Upper lobe of left lung (tissue), 6 donors: ENCODE data around the gene PTPRN2. TPM values are rescaled to one million over a fixed set of nuclear protein-coding genes. Genes with fewer than 3 reads are reported as not detected.

Source experiments
- ATAC-seq, 2 donors: fragments of 200-7000 bp; cut with Tn5 transposase; one replicate each; pipeline ENCODE4 v1.9.1; 2022; ENCODE audit warnings: mild to moderate bottlenecking in 2 of 2, moderate library complexity in 2 of 2; ENCODE audit not compliant: low FRiP score in 2 of 2
- DNase-seq, 2 donors: peaks; one replicate each; pipeline ENCODE4 v3.0.0-alpha.2; 2019 to 2020
- H3K27ac ChIP-seq, 4 donors: fragments of 200-600 bp; sonication (generic); one replicate each; pipeline ENCODE4 v1.5.1; 2016 to 2019
- H3K27me3 ChIP-seq, 4 donors: fragments of 200-600 bp; sonication (generic); one replicate each; pipeline ENCODE4 v1.5.1; 2017 to 2019
- H3K36me3 ChIP-seq, 4 donors: fragments of 200-600 bp; sonication (generic); one replicate each; pipeline ENCODE4 v1.5.1; 2016 to 2019
- H3K4me1 ChIP-seq, 4 donors: fragments of 200-600 bp; sonication (generic); one replicate each; pipeline ENCODE4 v1.5.1; 2018 to 2019
- H3K4me3 ChIP-seq, 4 donors: fragments of 200-600 bp; sonication (generic); one replicate each; pipeline ENCODE4 v1.5.1; 2017 to 2019; ENCODE audit warnings: mild to moderate bottlenecking in 2 of 4, moderate library complexity in 1 of 4
- H3K9me3 ChIP-seq, 4 donors: fragments of 200-600 bp; sonication (generic); one replicate each; pipeline ENCODE4 v1.5.1; 2018 to 2019
- CTCF ChIP-seq, 6 experiments: fragments of 450-650 bp in 4 of 6; fragments of 200-600 bp in 2 of 6; sonication (generic) in 2 of 6; IDR thresholded peaks; one replicate each; pipeline ENCODE4 v1.5.1; 2016 to 2019; ENCODE audit warnings: antibody characterized with exemption in 6 of 6
- EP300 ChIP-seq, 4 donors: sonication (generic); formaldehyde crosslinking; IDR thresholded peaks; one replicate each; pipeline ENCODE4 v1.5.1; 2017; ENCODE audit warnings: antibody characterized with exemption in 4 of 4, control low read depth in 2 of 4
- POLR2A ChIP-seq, 4 donors: fragments of 450-650 bp; IDR thresholded peaks; one replicate each; pipeline ENCODE4 v1.5.1; 2016 to 2017; ENCODE audit warnings: antibody characterized with exemption in 4 of 4, mild to moderate bottlenecking in 2 of 4
- POLR2AphosphoS5 ChIP-seq, 2 donors: sonication (generic); formaldehyde crosslinking; IDR thresholded peaks; one replicate each; pipeline ENCODE4 v1.5.1; 2017; ENCODE audit warnings: antibody characterized with exemption in 2 of 2
- WGBS, 2 donors: methylation state at CpG; one replicate each; pipeline ENCODE4 v1.1.5; 2017 to 2018; 5-methylcytosine and 5-hydroxymethylcytosine counted together
- total RNA-seq, 6 donors: library from RNA; depleted of rRNA in 4 of 6; stranded (reverse); fragments of >200 nt in 4 of 6; gene quantifications; one replicate each; pipeline versions ENCODE4 v1.1.0 to v1.2.1, GENCODE V29; 2016 to 2021
- donor health status: DM: no; HTN: no; CAD: no; lungs with moderate emphysema.
- donor health status: DM: no; HTN: yes; CAD: no; lungs with severe emphysema.

The PTPRN2 gene
- total RNA-seq, 6 donors from 2014 or later = 3.3 to 7.9 (median 5.2) TPM

DNA sequence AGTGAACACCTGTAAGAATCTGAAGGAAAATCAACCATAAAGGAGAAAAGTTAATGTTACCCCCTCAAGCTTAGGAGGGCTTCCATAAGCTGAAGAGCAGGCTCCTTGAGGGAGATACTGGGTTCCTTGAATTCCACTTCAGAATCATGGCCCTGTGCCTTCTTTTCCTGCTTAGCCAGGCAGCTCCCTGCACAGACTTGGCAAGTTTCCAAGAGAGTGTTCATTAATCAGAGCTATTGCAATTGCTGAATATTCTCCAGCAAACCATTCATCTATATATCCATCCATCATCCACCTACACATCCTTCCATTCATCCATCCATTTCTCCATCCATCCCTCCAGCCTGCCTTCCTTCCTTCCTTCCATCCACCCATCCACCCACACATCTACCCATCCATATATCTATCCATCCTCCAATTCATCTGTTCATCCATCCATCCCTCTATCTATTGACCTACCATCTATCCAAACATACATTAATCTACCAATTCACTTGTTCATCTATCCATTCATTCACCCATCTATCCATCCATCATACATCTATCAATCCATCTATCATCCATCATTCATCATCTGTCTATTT, 574.4 kb downstream of the PTPRN2 start:
- no peak for TF ChIP-seq POLR2AphosphoS5 (IDR thresholded peaks at IDR 0.05)
- no peak for TF ChIP-seq CTCF (IDR thresholded peaks at IDR 0.05)
- TF ChIP-seq POLR2A (IDR thresholded peaks at IDR 0.05) = no peak
- no peak for TF ChIP-seq EP300 (IDR thresholded peaks at IDR 0.05)
- ATAC-seq (no peak), DNase-seq (no peak)
- Histone ChIP-seq H3K36me3 (no peaks in the 10 kb centered on the region), H3K9me3 (no peaks in the 10 kb centered on the region), H3K27ac (no peak overlapping the region), H3K4me3 (no peak overlapping the region), H3K4me1 (peaks cover 0 to 10% (median 7%) of the 10 kb centered on the region in 4 donors), H3K27me3 (no peaks in the 10 kb centered on the region)

DNA sequence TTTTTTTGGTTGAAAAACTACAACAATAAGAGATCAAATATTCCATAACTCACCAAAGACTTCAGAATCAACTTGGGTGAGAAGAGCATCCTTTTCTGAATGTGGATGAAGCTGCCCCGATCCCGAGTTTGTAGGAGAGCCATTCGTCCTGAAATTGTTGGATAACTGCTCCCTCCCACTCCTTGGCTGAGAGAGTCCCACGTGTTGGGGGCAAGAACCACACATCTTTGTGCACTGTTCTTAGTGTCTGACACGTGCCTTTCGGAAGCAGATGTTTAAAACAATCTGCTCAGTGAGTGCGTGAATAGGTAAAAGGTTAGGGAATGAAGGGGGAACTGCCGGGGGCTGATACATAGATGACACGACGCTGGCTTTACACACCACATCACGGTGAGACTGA, 575.7 kb downstream of the PTPRN2 start:
- Histone ChIP-seq H3K4me3 (no peak overlapping the region), H3K4me1 (peaks cover 0 to 10% (median 7%) of the 10 kb centered on the region in 4 donors), H3K27me3 (no peaks in the 10 kb centered on the region), H3K36me3 (no peaks in the 10 kb centered on the region), H3K27ac (no peak overlapping the region), H3K9me3 (no peaks in the 10 kb centered on the region)
- TF ChIP-seq POLR2A (IDR thresholded peaks at IDR 0.05) (no peak), POLR2AphosphoS5 (IDR thresholded peaks at IDR 0.05) (no peak), EP300 (IDR thresholded peaks at IDR 0.05) (no peak), CTCF (IDR thresholded peaks at IDR 0.05) (no peak)
- DNase-seq (no peak), ATAC-seq (no peak)
- 74 to 79% methylated on average over 11 of the region's 11 CpGs for WGBS, 2 donors

- peaks cover 0 to 8% (median 6%) of the 10 kb centered on the region in 4 donors for H3K4me1 ChIP-seq
- ATAC-seq = no peak
- no peaks in the 10 kb centered on the region for H3K27me3 ChIP-seq
- TF ChIP-seq EP300 (IDR thresholded peaks at IDR 0.05) = no peak
- TF ChIP-seq POLR2AphosphoS5 (IDR thresholded peaks at IDR 0.05) = no peak
- no peak for TF ChIP-seq CTCF (IDR thresholded peaks at IDR 0.05)
- TF ChIP-seq POLR2A (IDR thresholded peaks at IDR 0.05) = no peak
- no peaks in the 10 kb centered on the region for H3K36me3 ChIP-seq
- no peak overlapping the region for H3K4me3 ChIP-seq
- no peak overlapping the region for H3K27ac ChIP-seq
- no peaks in the 10 kb centered on the region for H3K9me3 ChIP-seq
- no peak for DNase-seq
- 58 to 63% methylated on average over 11 of the region's 11 CpGs for WGBS, 2 donors
Observed at GRCh38 chr7:158010961-158011693, 576.5 kb downstream of the PTPRN2 start.

DNA sequence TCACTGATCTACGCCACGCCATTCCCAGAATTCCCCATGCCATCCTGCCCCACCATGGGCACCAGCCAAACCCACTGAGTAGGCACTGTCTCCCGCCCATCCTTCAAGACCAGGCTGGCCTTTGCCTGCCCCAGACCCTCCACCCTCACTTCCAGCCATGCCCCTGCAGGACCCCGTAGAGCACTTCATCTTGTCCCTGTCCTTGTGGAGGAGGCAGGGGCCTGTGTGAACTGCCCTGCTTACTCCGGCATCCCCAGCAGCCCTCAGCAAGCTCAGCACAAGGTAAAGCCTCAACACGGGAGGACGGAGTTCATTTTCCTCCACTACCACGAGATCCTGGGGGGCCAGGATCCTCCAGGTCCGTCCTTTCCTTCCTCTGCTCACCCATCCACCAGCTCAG, 577.7 kb downstream of the PTPRN2 start:
- no peaks in the 10 kb centered on the region for H3K4me1 ChIP-seq
- H3K36me3 ChIP-seq = no peaks in the 10 kb centered on the region
- TF ChIP-seq CTCF (IDR thresholded peaks at IDR 0.05) (no peak), POLR2A (IDR thresholded peaks at IDR 0.05) (no peak), POLR2AphosphoS5 (IDR thresholded peaks at IDR 0.05) (no peak), EP300 (IDR thresholded peaks at IDR 0.05) (no peak)
- no peaks in the 10 kb centered on the region for H3K9me3 ChIP-seq
- DNase-seq (no peak), ATAC-seq (no peak)
- WGBS, 2 donors = 64 to 67% methylated on average over 9 of the region's 9 CpGs
- H3K27ac ChIP-seq = no peak overlapping the region
- H3K4me3 ChIP-seq = no peak overlapping the region
- no peaks in the 10 kb centered on the region for H3K27me3 ChIP-seq

DNA sequence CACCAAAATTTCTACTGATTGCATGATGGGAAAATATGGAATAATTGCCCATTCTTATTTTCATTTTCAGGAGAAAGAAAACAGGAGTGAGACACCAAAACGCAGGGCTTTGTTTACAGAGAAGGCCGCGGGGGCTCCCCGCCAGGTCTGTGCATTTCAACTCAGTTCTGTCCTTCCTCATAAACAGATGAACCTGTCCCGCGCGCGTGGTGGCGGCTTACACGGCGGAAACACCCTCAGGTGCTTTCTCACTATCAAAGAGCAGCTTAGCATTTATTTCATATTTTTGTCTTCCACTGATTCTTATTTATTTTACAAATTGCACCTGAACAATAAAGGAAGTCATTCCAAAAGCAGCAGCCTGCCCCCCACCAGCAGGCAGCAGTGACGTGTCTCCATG, 579.4 kb downstream of the PTPRN2 start:
- no peak for ATAC-seq
- H3K4me3 ChIP-seq = no peak overlapping the region
- H3K27me3 ChIP-seq = no peaks in the 10 kb centered on the region
- H3K9me3 ChIP-seq = no peaks in the 10 kb centered on the region
- H3K4me1 ChIP-seq = no peaks in the 10 kb centered on the region
- H3K36me3 ChIP-seq = no peaks in the 10 kb centered on the region
- no peak for DNase-seq
- no peak overlapping the region for H3K27ac ChIP-seq
- WGBS, 2 donors = 75 to 88% methylated on average over 12 of the region's 12 CpGs
- TF ChIP-seq POLR2A (IDR thresholded peaks at IDR 0.05) (no peak), CTCF (IDR thresholded peaks at IDR 0.05) (no peak), EP300 (IDR thresholded peaks at IDR 0.05) (no peak), POLR2AphosphoS5 (IDR thresholded peaks at IDR 0.05) (no peak)
